ENCODE results near the gene ASIC3.

- TF ChIP-seq POLR2A (IDR thresholded peaks at IDR 0.05; ENCODE audit: low read depth, low read length) (no peak), POLR2AphosphoS5 (IDR thresholded peaks at IDR 0.05; ENCODE audit: low read depth, low read length) (no peak), TAF1 (IDR thresholded peaks at IDR 0.05; ENCODE audit: borderline replicate concordance, low read depth, low read length) (no peak)
These were observed 38.4 kb upstream of the ASIC3 start for GRCh38 chr7:151010037-151010306.

Data from GM12892 (cell line).